GM21367 (cell line): ENCODE data around the gene CLMN.
A peak's percentile ranks its signal among the peaks of the same experiment; 100 is the strongest.

ENCODE experiments used
- ATAC-seq: cut with Tn5 transposase; IDR thresholded peaks from one replicate; pipeline ENCODE4 v1.9.1; 2021; ENCODE audit not compliant: unreplicated experiment

CLMN gene

DNA sequence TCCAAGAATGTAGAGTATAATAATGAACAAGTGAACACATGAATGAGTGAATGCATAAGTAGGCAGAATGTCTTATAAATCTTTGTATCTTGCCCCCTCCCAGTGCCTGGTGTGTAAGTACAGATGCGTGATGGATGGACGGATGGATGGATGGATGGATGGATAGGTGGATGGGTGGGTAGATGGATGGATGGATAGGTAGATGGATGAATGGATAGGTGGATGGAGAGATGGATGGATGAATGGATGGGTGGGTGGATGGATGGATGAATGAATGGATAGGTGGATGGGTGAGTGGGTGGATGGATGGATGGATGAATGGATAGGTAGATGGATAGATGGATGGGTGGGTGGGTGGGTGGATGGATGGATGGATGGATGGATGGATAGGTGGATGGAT is 74.4 kb downstream of the CLMN start:
- no peak for ATAC-seq

DNA sequence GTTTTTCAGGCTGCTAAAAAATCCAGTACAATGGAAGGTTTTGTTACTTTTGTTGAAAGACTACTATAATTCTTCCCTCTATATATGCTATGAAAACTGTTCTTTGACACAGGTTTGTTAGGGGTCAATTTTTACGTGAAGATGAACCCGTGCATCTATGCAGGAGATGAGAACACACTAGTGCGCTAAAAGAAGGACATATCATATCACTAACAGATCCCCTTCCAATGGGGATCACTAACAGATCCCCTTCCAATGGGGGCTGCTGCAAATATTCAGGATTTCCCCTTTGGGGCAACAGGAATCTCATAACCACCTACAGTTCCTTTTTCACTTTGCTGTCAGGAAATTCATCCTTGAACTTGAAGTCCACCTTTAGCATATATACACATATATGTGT is 75.1 kb downstream of the CLMN start:
- ATAC-seq = no peak

DNA sequence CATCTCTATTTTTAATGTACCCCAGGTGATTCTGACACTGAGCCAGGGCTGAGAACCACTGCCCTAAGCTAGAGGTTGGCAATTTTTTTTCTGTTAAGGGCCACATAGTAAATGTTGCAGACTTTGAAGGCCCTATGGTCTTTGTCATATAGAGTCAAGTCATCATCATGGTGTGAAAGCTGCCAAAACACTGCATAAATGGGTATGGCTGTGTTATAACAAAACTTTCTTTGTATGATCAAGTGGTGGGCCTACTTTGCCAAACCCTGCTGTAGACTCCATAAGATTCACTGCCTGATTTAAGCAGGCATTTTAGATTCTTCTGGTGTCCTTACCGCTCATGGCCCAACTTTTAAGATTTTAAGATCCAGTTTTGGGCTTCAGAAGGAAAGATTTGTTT is 76.8 kb downstream of the CLMN start:
- ATAC-seq = no peak

DNA sequence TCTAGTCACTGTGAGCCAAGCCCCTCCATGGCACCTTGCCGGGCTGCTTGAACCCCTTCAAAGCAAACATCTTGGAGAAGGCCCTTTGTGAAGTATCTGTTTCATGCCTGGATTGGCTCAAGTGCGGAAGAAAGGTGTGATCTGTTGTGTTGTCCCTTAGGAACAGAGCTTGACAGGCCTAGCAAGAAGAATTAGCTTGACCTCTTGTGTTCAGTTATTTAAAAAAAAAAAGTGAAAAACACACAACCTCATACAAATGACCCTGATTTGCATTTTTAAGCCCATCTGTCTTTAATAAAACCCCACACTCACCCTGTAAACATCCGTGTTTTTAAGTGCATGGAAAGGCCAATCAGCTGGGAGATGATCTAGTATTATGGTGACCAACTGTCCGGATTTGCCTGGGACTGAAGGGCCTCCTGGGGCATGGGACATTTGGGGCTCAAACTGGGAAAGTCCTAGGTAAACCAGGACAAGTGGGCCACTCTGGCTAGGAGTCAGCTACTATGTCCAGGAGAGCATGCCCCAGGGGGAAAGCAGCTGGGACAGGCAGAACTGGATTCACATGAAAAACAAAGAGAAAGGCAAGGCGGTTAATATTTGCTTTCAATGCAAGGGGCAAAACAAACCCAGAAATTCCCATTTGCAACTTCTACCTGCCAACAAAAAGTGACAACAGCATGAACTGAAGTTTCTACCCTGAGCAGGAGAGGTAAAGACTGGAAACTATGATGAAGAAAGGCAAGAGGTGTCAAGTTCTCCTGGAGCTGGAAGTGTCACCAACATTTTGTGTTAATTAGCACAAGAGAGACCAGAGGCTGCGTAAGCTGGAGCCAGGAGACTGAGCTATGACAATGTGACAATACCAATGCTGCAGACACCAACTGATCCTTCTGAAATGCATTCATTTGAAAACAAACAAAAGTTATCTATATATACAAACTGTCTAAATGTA is 78.6 kb downstream of the CLMN start:
- ATAC-seq = no peak

DNA sequence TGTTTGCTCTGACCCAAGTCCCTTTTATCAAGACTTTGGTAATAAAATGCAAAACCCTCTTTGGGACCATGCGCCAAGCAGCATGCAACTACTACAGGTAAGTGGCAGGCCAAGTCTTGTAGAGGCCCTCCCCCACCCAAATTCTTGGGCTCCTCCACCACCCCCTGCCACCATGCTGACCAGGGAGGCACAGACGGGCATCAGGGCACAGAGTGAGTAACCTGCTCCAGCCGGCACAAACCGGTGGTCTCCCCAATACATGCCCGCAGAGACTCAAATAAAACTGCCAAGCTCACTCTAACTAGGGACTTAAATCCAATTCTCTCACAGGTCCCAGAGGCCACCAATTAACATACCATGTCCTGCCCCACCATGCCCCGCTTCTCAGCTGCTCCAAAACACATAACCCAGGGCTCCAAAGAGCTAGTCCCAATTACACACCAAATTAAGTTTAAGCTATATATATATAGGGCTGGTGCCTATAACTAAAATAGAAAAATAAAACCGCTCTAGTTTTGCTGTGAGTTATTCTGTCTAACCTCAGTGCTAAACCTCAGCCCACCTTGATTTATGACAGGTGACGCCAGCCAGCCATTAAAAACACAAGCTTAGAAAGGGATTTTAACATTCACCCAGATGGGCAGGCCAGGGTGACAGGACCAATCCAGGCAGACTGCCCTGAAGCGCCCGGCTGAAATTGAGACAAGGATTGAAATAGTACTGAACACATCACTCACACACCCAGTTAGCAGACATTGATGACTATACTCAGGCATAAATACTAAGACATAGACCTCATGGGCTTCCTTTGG is 81.0 kb downstream of the CLMN start:
- ATAC-seq = no peak

DNA sequence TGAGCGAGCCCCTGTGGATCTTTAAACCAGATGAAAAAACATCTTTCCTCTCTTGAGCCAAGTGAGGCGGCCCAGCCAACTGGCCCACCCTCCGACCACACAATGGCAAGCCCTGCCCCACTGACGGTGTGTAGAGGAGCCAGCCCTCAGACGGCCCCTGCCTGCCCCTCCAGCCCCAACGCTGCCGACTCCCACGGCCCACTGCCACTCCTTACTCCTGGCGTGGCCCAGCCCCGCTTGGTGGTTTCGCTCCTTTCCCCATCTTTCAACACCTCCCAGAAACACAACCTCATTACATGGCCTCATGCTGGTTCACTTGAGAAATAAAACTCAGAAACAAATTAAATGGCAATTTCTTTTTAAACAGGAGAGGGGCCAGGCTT is 81.8 kb downstream of the CLMN start:
- ATAC-seq = no peak

DNA sequence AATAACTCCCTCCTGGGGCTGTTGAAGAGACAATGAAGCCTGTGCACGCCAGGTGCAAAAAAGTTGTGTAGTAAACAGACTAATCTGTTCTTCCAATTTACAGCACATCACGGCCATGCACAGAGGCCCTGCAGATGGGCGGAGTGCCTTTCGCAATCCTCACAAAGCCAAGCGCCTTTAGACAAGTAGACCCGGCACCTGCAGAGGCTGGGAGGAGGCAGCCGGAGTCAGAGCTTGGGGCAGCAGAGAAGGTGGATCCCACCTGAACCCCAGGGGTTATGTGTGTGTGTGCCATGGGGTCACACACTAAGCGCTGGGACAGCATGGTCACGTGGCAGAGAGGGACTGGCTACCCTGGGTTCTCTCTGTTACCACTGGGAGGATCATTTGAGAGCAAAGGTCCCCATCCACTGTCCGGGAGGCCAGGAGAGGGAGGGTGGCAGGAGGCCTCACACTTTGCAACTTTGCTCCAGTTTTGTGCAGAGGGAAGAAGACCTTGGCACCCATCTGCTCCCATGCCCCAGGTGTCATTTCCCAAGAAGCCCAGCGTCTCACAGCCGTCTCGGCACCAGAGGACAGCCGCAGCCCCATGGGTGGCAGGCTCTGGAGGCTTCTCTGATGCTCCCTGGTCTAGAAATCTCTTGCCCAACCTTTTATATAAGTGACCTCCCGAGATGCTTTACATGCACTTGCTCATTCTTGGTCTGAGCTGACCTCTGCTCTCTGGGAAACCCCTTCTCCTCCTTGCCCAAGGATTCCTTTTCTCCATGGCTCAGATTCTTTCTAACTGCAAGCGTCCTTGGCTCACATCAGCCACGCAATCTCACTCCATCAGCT is 82.4 kb downstream of the CLMN start:
- ATAC-seq = no peak

DNA sequence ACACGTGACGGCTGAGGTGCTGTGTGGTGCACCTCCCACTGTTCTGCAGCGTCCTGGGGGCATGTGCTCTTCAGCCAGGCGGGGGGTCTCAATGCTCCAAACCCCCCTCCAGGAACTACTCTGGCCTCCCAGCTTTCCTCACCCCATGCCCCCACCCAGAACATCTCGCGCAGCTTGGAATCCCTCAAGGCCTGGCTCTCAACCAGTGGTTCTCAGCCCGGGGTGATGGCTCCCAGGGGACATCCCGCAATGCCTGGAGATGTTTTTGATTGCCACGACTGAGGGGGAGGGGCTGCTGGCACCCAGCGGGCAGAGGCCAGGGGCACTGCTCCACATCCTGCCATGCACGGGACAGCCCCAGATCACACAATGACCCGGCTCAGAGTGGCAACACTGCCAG is 83.5 kb downstream of the CLMN start:
- no peak for ATAC-seq

DNA sequence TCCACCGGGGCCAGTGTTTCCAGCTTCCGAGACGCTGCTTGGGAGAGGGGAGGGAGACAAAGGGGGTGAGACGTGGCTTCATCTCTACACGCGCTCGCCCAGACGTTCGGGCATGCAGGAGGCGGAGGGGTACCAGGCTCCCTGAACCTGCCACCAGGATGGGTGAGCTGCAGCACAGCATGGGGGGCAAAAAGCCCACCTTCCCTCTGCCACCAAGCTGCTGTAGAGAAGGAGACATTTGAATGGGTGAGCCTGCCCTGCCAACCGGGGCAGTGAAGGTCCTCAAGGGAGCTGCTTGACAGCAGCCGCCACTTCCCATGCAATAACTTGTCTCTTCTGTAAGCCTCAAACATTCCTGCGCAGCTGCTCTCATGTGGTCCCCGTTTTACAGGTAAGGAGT is 83.9 kb downstream of the CLMN start:
- no peak for ATAC-seq

DNA sequence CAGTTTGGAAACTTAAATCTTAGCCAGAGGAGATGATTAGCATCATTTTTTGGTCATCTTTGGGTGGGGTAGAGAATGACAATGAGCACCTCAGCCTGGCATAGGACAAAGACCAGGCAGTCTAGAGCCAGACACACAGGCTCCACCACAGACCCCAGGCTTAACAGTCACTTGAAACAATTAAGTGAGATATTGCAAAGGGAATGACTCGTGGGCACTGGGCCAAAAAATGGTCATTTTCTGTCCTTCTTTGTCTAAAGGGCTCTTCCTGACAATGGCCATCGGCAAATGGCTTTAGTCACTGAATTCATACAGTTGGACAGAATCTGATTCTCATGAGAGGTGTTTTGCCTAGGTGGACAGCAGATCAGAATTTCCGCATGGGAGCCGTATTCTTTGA is 84.4 kb downstream of the CLMN start:
- ATAC-seq = no peak

DNA sequence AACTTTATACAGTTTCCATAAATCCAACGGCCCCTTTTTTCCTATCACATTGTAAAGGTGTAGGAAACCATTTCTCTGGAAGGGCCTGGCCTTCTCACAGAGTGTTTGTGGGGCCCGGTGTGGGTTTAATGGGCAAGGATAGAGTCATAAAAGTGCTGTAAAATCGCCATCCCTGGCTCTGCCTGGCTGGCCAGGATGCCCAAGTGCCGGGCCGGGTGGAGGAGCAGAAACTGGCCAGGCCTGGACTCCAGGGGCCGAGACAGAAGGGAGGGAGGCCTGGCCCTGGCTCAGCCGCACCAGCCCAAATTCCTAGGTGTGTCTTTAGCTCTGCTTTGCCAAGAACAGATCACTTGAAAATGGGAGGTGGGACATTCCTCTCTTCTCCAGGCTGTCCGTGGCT is 85.3 kb downstream of the CLMN start:
- no peak for ATAC-seq

DNA sequence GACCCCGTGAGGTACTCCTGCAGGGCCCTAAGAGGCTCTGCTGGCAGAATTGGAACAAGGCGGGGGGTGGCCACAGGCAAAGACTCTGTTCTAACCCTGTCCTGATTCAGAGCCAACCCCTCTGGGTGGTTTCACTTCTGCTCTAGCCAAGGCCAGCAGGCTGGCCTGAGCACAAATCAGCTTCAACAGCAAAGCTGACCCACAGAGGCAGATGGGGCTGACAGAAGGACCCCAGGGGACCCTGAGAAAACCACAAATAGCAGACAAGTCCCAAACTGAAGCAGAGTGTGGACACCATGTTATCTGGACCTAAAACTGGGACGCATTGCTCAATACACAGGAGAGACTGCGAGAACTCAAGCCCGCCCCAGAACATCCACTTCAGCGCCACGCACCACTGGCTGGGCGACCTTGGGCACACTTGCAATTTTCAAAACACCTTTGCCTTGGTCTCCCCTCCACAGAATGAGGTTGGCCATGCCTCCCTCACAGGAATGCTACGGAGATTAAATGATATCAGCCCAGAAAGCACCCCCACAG is 85.9 kb downstream of the CLMN start:
- ATAC-seq = peak; percentile 95

DNA sequence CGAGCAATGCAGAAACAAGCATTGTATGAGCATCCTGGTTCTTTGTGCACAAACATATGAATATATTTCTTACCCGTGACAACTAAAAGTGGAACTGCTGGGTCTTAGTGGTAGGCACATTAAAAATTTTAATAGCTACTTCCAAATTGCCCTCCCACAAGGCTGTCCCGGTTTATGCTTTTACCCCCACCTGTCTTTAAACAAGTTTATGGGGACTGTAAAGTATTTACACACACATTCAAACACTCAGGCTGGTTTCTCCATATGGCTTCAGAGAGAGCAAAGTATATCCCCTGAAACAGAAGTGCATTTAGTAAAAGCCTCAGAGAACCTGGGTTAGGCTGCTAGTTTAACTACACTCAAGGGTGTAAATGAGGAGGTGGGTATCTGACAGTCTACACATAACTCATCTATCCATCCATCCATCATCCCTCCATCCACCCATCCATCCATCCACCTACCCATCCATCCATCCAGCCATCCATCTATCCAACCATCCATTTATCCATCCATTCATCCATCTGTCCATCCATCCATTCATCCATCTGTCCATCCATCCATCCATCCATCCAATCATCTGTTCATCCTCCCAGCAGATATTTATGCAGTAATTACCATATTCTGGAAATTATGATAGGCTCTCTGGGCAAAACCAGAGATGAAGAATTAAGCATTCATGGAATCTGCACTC is 86.7 kb downstream of the CLMN start:
- no peak for ATAC-seq

DNA sequence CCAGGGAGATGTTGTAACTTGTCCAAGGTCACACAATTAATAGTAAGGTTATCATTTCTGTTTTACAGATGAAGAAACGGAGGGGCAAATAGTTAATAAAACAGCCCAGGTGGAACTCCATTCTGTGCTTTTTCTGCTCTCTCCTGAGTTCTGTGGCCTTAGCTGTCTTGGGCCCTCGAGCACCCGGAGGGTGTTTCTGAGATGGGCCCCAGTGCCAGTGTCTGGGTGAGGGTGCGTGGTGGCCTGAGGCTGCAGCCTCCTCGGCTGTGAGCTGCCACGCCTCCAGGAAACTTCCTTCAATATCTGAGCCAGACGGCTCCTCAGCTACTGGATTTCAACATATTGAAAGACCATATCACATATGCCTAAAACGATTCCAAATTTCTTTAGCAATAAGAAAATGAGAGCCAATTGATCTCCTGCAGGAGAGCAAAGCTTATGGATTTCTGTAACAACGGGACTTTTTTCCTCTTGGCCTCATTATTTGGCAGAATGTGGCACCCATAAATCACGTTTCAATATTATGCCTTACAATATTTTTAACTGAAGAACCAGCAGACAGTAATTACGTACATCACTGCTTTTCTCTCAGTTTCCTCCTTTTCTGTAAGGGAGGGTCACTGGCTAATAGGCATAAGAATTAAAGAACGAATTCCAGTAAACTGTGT is 87.6 kb downstream of the CLMN start:
- no peak for ATAC-seq

DNA sequence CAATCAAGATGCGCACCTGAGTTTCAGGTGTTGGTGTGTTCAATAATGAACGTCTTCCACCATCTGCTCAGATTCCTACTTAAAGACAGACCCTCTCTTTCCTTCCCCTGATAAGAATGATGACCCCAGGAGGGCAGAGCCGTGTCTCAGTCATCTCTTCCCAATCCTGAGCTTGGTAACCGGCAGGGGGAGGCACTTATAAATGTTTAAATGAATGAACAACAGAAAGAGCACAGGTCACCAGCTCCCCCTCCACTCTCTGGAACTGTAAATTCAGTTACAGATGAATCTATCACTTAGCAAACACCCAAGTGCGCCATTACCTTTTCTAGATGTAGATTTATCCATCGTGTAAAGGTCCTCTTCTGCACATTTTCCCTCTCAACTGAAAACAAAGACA is 90.0 kb downstream of the CLMN start:
- ATAC-seq = no peak

DNA sequence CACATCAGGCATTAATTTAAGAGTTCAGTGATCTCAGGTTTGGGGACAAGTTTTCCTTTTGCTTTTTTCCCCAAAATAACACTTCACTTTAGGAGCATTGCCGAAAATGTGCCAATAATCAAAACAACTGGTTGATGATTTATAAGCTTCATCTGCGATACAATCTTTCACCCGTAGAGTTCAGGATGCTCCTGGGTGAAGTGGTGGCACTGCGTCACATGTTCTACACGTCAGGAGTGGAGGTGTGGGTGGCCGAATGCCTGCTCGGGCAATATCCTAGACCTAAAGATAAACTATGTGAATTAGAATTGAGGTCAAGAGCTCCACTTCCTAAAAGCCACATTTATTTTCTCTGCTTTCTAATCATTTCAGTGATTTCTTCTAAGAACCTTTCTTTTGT is 91.5 kb downstream of the CLMN start:
- no peak for ATAC-seq

DNA sequence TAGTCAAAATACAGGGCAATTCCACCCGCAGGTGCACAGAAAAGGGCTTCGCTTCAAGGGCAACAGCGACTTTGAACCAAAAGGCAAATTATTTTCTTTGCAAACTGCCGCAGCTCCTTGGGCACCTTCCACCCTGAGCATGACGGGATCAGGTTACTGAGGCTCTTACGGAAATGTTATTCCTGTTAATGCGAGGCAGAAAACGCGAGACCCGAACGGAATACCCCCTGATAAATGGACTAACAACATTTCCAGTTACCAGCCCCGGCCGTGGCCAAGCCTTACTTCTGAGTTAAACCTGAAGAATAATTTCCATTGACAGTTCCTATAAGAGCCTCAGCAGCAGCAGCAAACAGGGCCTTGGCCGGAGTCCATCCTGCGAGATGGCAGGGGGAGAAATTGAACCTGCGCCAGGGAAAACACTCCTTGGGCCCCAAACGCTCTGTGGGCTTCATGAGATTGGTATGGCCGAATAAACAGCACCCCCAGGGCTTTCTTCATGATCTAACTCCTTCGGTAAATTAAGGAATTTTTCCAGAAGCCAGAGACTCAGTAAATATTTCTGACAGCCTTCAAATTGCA is 92.3 kb downstream of the CLMN start:
- ATAC-seq = no peak

DNA sequence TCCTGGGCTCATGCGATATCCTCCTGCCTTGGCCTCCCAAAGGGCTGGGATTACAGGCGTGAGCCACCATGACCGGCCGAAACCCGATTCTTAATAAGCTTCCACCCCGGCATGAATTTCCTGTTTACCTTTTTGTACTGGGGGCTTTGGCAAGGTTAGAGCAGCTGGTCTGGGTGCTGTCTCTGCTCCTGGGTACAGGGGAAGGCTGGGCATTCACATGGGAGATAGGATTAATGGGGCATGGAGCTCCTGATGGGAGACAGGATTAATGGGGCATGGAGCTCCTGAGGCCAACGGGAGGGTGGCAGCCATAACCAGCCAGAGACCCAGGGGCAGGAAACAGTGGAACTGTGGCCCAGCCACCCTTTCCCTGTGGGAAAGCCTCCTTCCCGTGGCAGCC is 92.9 kb downstream of the CLMN start:
- no peak for ATAC-seq

DNA sequence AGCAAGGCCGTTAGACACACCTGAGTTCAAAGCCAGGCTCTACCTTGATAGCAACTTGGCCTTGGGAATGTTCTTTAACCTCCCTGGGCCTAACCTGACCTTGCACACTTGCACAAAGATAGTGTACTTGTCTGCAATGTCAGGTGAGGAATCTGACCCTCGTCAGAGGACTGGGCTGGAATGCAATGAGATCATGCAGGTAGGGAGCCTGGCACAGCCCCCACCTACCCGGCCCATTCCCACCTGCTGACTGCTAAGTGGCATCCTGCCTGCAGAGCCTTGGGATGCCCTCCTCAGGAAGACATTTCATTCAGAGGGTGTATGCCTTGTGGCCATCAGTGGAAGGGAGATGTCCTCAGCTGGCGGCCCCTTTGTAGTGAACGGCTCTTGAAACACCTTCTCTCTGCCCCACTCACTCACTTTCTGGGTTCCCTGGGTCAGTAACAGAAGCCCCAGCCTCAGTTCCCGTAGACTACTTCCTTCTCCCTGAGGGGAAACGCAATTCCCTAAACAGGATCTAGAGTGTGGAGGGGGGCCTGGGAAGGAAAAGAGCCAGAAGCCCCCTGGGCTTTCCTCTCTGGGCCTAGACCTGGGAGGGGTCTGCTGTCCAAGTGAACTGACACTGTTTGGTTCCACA is 94.3 kb downstream of the CLMN start:
- ATAC-seq = no peak
